GM10266 (cell line): Measurements from ENCODE around the gene STEAP1.

Experiments used
- DNase-seq: peaks from one replicate; pipeline ENCODE4 v3.0.0; 2012; ENCODE audit errors: extremely low spot score
- TF ChIP-seq, protein P1 (sequence below): IDR thresholded peaks from 2 replicates; pipeline ENCODE4 v1.5.1; 2012; ENCODE audit warnings: mild to moderate bottlenecking, low read depth; ENCODE audit not compliant: control insufficient read depth, insufficient read depth; ENCODE audit errors: missing control alignments

The STEAP1 gene

DNA sequence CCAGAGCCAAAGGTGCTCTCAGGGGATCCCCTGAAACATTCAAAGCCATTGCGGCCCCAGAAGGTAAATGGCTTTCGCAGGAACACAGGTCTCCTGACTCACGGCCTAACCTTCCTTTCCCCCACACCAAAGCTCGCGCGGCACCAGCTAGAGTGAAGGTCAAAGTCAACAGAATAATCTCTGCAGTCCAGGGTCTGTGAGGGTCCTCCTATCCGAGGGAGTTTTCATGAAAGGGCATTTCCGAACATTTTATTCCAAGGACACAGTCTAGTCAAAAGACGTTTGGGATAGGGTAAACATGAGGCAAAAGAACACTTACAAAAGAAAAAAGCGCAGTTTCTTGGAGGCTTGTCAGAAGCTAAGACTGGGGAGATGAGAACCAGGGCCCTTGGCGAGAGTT, 56.7 kb downstream of the STEAP1 start:
- TF ChIP-seq, protein P1, sequence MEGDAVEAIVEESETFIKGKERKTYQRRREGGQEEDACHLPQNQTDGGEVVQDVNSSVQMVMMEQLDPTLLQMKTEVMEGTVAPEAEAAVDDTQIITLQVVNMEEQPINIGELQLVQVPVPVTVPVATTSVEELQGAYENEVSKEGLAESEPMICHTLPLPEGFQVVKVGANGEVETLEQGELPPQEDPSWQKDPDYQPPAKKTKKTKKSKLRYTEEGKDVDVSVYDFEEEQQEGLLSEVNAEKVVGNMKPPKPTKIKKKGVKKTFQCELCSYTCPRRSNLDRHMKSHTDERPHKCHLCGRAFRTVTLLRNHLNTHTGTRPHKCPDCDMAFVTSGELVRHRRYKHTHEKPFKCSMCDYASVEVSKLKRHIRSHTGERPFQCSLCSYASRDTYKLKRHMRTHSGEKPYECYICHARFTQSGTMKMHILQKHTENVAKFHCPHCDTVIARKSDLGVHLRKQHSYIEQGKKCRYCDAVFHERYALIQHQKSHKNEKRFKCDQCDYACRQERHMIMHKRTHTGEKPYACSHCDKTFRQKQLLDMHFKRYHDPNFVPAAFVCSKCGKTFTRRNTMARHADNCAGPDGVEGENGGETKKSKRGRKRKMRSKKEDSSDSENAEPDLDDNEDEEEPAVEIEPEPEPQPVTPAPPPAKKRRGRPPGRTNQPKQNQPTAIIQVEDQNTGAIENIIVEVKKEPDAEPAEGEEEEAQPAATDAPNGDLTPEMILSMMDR = no peak
- DNase-seq = no peak

DNA sequence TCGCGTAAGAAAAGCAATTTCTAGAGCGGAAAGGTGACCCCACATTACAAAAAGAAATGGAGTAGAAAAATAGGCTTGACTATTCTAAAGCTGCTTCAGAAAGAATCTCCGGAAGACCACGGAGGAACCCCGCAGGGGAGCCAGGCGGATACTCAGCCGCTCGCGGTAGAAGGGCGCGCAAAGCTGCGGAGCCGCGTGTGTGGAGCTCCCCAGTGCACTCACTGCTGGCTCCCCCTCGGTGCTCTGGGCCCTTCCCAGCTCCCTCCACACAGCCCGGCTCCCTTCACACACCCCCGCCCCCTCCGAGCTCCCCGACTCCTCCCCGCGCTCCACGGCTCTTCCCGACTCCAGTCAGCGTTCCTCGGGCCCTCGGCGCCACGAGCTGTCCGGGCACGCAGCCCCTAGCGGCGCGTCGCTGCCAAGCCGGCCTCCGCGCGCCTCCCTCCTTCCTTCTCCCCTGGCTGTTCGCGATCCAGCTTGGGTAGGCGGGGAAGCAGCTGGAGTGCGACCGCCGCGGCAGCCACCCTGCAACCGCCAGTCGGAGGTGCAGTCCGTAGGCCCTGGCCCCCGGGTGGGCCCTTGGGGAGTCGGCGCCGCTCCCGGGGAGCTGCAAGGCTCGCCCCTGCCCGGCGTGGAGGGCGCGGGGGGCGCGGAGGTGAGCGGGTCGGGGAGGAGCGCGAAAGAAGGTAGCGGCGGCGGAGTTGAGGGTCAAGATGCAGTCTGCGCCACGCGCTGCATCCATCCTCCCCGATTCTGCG, 57.3 kb downstream of the STEAP1 start, which contains the start of gene STEAP2:
STEAP2 (plus strand) TSS at position 350 of the 758 bp plus-strand sequence. CDS start 13,343 bp downstream, outside the sequence.
- peak; percentile 61 for DNase-seq
- TF ChIP-seq, protein P1 = peak; percentile 58

DNA sequence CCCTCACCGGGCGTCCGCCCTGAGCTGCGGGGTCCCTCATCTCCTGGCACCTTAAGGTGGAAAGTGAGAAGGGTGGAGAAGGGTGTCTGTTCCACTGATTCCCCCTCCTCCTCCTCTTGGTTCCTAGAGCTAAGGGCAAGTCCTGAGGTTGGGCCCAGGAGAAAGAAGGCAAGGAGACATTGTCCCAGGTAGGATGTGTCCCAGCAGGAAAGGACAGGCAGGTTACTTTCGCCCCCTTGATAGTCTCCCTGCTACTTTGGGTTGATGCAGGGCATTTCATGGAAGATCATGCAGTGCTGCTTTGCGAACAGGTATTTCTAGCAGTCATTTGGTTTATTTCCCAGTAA, 57.9 kb downstream of the STEAP1 start:
- TF ChIP-seq, protein P1 = no peak
- peak; percentile 21 for DNase-seq

DNA sequence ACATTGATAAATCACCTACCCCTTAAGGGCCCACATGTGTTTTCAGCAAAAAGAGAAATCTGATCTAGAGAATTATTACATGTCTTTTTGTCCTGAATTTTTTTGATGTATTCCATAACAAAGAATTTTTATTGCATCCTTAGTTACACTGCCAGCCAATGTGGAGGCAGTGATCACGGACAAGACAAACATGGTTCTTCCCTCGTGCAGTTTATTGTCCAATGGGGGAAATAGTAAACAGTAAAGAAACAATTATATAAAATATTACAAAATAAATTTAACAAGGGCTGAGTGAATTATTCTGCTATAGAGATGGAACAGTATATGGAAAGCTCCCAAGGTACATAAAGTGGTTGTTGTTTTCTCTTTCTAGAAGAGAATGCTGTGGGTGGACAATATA, 59.3 kb downstream of the STEAP1 start:
- TF ChIP-seq, protein P1 = no peak
- DNase-seq = no peak
